ENCODE results near the gene ABCC1.

- TF ChIP-seq CTCF (IDR thresholded peaks at IDR 0.05; ENCODE audit: borderline replicate concordance, extremely low read depth, low read length, poor library complexity, severe bottlenecking) (no peak), EZH2 (IDR thresholded peaks at IDR 0.05; ENCODE audit: borderline replicate concordance, low read depth, low read length, severe bottlenecking) (no peak)
Observed at GRCh38 chr16:16166949-16167348, 217.5 kb downstream of the ABCC1 start.

Data from DND-41 (cell line).